ENCODE results near the gene PRTN3.
"Not testable (repeated sequence)": the region's sequence is repeated elsewhere in the genome, so short reads cannot be mapped to it uniquely, and the experiment has no call there.

Gene PRTN3

GRCh38 chr19:866769-867300 lies 26.0 kb downstream of the PRTN3 start:
- DNase-seq = no peak

GRCh38 chr19:867301-867793 lies 26.5 kb downstream of the PRTN3 start:
- no peak for DNase-seq

GRCh38 chr19:867855-868457 lies 27.2 kb downstream of the PRTN3 start:
- no peak for DNase-seq

GRCh38 chr19:868458-869244 lies 27.9 kb downstream of the PRTN3 start:
- no peak for DNase-seq

- DNase-seq = no peak
Measured at GRCh38 chr19:869245-870177, 28.7 kb downstream of the PRTN3 start.

- no peak for DNase-seq
Measured at GRCh38 chr19:870314-870713, 29.5 kb downstream of the PRTN3 start.

- DNase-seq = no peak
Measured at GRCh38 chr19:870963-871401, 30.2 kb downstream of the PRTN3 start.

- DNase-seq = peak; percentile 53
Measured at GRCh38 chr19:871446-872265, 30.9 kb downstream of the PRTN3 start.

- DNase-seq = no peak
Measured at GRCh38 chr19:872266-872951, 31.6 kb downstream of the PRTN3 start.

GRCh38 chr19:873084-873483 lies 32.3 kb downstream of the PRTN3 start:
- DNase-seq = no peak

- DNase-seq = no peak
Measured at GRCh38 chr19:873561-874041, 32.8 kb downstream of the PRTN3 start.

- no peak for DNase-seq
Measured at GRCh38 chr19:875265-875879, 34.6 kb downstream of the PRTN3 start.

GRCh38 chr19:876089-876488 lies 35.3 kb downstream of the PRTN3 start:
- no peak for DNase-seq

- no peak for DNase-seq
Measured at GRCh38 chr19:876780-877314, 36.0 kb downstream of the PRTN3 start.

GRCh38 chr19:877992-878660 lies 37.3 kb downstream of the PRTN3 start:
- DNase-seq = not testable (repeated sequence)

- not testable (repeated sequence) for DNase-seq
Measured at GRCh38 chr19:878751-879561, 38.2 kb downstream of the PRTN3 start.

GRCh38 chr19:879711-880438 lies 39.1 kb downstream of the PRTN3 start:
- no peak for DNase-seq
